Midbrain (tissue), 1 donor: ENCODE data around the gene GTF3C4.

Experiments used
- DNase-seq: peaks from one replicate; lab custom pipeline; 2025; lab: John Stamatoyannopoulos, UW

GTF3C4 gene

DNA sequence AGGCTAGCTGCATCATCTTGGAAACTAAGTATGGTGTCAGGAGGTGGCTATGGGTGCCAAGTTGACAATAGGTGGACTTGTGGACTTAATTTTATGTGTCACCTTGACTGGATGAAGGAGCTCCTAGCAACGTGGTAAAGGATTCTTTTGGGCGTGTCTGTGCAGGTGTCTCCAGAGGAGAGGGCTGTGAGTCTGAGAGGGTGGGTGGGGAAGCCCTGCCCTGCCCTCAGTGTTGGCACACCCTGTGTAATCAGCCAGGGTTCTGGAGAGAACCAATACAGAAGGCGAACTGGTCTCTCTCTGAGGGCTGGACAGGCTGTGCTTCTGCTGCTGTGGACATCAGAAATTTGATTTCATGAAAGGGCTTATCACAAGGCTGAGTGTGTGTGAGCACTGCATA, 61.0 kb downstream of the GTF3C4 start:
- DNase-seq = no peak

DNA sequence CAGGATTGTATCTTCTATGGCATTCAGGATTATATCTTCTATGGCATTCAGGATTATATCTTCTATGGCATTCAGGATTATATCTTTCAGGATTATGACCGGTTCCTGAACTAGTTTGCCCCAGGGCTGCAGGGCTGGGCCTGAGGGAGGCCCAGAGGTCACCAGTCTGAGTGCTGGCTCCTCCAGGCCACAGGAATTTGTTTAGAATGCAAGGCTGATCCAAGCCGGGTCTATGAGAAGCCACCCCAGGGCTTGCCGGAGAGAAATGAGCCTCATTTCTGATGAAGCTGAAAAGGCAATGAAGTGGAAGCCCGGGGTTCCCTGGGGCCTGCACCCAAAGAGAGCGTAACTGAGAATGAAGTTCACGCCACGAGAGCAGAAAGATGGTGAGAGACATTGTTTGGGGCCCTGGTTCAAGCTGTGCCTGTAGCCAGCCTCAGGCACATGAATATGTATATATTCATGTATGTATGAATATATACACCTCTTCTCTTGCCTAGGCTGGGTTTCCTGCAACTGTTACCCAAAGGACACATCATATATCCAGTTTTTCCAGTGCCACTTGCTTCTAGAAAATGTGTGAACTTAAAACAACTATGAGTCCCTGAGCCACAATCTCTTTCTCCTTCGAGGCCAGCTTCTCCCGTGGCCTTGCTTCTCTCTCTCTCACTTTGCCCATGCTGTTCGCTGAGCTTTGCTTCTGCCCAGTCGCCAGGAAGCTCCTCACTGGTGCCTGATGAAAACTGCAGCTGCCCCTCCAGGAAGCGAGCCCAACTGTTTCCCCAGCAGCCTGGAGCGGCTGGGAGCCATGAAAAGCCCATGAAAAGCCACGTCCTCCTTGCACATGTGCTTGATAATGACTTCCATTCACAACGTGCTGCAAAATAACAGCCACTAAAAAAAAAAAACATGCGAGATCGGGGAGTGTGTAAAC, 62.3 kb downstream of the GTF3C4 start:
- no peak for DNase-seq

DNA sequence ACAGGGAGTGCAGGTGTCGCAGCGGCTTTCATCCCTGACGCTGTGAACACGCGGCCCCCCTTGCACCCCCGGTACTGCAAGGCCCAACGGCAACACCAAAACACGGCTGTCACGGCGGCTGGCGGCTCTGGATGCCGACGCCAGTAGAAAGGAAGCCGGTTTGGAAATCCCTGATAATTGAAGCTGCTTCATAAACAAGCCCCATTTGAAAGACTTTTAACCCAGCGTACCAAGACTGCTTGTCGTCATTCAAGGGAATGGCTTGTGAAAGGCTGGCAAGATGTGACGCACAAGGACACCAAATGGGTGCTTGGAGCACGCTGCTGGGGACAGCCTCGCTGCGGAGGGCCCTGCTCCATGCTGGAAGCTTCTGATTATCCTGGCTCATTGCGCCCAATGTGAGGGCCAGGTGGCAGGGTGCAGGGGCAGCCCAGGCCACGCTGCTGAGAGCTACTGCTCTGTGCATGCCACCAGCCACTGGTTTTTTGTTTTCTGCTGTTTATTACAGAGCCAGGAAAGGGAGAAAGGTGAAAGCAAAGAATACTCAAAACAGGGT, 63.1 kb downstream of the GTF3C4 start:
- DNase-seq = no peak

DNA sequence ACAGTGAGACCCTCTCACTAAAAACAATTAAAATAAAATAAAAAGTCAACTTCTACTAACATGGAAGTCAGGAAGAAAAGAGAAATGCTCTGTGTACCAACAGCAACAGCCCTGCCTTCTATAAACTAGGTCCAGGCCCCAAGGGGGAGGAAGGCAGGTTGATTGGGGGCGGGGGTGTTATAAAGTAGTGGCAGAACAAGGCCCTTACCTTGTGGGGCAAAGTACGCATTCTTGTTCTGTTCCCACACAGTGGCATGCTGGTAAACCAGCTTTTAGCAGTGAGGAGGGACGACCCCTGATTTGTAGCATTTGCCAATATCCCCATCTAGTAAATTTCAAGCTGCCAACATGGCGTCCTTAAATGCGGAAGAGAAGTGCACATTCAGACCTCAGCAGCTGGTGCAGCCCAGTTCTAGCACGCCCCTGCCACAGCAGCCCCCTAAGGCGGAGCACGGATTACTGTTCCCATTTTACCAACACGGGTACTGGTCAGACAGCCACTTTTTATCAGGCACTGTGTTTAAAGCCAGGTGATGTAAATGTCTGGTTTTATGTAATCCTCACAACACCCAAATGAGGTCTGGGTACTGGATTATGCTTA, 69.5 kb downstream of the GTF3C4 start:
- DNase-seq = no peak

DNA sequence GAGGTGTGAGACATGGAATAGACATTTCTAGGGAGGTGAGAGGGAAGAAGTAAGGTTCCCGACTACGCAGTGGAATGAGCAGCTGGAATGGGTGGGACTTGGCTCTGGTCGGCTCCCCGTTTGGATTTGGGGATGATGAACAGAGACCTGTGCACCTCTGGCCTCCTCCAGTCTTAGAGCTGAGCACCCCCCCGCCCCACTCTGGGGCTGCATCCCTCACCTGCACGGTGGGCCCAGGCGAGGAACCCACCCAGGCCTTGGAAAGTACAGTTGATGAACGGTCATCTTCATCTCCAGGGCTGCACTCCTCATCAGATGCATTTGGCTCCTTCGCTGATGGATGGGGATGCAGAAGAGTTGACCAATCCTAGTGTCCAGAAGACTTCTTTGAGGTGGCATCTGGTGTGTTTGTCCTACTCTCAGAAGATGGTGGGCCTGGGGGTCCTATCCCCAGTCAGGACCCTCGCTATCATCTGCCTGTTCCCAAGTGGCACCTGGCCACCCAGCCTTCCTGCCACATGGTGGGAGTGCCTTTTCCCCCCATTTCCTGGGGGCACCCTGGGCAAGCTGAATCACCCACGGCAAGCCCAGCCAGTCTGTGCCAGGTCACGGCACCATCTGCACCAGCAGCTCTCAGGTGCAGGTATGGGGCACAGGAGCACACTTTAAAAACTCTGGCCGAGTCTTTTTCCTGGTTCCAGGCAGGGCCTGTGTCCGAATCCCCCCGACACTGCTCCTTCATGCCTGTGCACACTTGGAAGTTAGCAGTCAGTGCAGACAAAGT, 70.5 kb downstream of the GTF3C4 start:
- no peak for DNase-seq

DNA sequence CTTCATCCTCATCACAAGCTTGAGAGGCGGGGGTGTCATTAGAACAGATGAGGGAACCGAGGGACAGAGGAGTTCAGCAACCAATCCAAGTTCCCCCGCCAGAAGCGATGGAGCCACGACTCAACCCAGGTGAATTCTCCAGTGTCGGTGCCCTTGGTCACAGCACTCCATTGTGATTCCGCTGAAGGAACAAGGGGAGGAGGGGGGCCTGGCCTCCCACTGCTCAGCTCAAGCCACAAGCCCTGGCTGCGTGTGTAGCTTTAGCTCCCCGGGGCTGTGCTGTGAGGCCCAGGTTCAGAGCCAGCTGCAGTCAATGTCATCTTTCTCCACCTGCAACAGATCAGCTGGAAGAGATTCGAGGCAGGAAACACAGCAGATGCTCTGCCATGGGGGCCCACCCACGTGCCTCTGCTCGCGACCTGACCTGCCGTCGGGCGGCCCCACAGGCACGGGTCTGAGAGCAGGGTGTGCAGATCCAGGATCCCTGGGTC, 72.6 kb downstream of the GTF3C4 start:
- DNase-seq = no peak

DNA sequence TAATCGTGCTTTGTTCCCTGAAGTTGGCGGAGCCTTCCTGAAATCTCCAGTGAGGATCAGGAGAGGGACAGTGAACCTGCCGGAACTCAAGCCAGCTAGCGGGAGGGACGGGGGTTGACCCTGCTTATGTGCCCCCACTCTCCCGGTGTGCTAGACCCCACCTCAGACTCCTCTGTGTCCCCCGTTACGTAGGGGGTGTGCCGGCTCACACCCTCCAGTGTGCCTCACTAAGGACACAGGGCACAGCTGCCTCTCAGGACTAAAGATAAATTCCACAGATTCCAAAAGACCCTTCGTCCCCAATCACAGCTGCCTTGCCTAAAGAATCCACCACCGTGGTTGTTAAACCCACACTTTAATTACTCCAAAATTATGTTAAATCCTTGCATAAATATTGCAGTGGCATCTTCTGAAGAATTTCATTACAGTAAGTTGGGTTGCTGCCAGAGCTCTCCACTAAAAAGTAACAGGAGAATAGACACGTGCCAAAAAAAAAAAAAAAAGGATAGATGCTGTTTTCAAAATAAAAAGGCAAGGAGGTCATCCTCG, 73.7 kb downstream of the GTF3C4 start:
- DNase-seq = no peak
